Transverse colon (tissue), 4 donors: ENCODE data around the gene MTERF1.

Experiments used
- CTCF ChIP-seq, 5 experiments: fragments of 200-600 bp in 3 of 5; fragments of 450-650 bp in 2 of 5; sonication (generic) in 3 of 5; IDR thresholded peaks; 1 replicate in 2 of 5; 2 replicates in 3 of 5; pipeline ENCODE4 v1.5.1; 2016 to 2017; ENCODE audit warnings: antibody characterized with exemption in 5 of 5, inconsistent platforms in 3 of 5, mild to moderate bottlenecking in 2 of 5, moderate library complexity in 1 of 5
- EP300 ChIP-seq: sonication (generic); formaldehyde crosslinking; IDR thresholded peaks from one replicate; pipeline ENCODE4 v1.6.1; 2017; ENCODE audit warnings: antibody characterized with exemption, low read depth
- POLR2A ChIP-seq: fragments of 450-650 bp; IDR thresholded peaks from one replicate; pipeline ENCODE4 v1.6.1; 2016; ENCODE audit warnings: antibody characterized with exemption, mild to moderate bottlenecking, moderate library complexity
- POLR2AphosphoS5 ChIP-seq, 3 donors: sonication (generic); formaldehyde crosslinking; IDR thresholded peaks; one replicate each; pipeline ENCODE4 v1.6.1; 2016; ENCODE audit warnings: antibody characterized with exemption in 3 of 3

GRCh38 chr7:91843831-91844230 lies 36.7 kb downstream of the MTERF1 start:
- no peak for TF ChIP-seq CTCF (IDR thresholded peaks at IDR 0.05)
- TF ChIP-seq POLR2AphosphoS5 (IDR thresholded peaks at IDR 0.05), result no peak
- no peak for TF ChIP-seq POLR2A
- TF ChIP-seq EP300, result no peak
